Measurements from ENCODE around the gene MED13L.

MED13L gene

DNA sequence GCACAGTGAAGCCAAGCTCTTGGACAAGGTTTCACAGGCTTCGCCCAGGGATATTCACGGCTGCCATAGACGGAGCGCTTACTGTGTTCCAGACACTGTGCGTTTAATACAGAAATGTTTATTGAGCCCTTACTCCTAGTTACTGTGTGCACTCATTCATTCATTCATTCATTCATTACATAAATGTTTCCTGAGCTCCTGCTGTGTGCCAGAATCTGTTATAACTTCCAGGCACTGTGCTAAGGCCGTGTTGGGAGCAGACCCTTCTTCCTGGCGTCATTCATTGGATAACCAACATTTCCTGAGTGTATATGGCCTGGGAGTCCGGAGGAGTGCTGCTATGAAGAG is 760 bp upstream of the MED13L start:
- no peaks in the 10 kb centered on the region for H3K27me3 ChIP-seq (ENCODE audit: low read depth)
- no peaks in the 10 kb centered on the region for H3K36me3 ChIP-seq (replicated peaks)
- no peaks in the 10 kb centered on the region for H3K9me3 ChIP-seq
- peak overlapping the region; percentile 27 for H3K4me3 ChIP-seq
- in situ Hi-C loops (cut with MboI; ENCODE audit: low sequenced_read_pairs): no loop called here
- H3K4me1 ChIP-seq: peaks cover 36% of the 10 kb centered on the region
- DNase-seq (ENCODE audit: low spot score in 2 of 2): no peak

DNA sequence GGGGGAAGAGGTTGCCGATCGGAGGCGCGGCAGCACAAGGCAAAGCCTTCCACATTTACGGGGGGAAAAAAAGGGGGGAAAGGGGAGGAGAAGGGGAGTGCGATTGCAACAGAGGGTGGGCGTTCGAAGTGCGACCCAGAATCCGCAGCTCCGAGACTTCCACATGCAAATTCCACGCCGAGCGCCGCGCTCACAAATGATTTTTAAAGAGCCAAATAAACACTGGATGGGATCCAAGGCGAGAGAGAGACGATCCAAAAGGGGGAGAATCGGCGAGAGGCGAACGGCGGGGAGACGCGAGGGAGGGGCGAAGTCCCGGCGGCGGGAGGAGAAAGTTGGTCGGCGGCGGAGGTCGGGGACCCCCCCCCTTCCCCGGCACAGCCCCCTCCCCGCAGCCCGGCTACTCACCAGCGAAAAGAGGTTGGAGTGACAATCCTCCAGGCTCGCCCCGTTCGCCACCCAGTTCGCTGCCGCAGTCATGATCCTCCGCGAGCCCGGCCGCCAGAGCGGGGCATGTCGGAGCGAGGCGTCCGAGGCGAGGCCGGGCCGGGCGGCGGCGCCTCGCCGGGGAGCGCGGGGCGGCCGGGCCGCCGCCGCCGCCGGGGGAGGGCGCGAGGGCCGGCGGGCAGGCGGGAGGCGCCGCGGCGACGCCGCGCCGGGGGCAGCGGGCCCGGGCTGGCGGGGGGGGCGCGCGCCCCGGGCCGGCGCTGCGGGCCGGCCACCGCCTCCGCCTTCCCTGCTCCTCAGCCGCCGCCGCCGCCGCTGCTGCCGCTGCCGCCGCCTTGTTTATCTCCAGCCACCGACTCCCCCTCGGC is 634 bp downstream of the MED13L start:
- H3K27me3 ChIP-seq (ENCODE audit: low read depth): no peaks in the 10 kb centered on the region
- H3K9me3 ChIP-seq: no peaks in the 10 kb centered on the region
- in situ Hi-C loops (cut with MboI; ENCODE audit: low sequenced_read_pairs): no loop called here
- H3K36me3 ChIP-seq (replicated peaks): no peaks in the 10 kb centered on the region
- DNase-seq (ENCODE audit: low spot score in 2 of 2): peak; percentile 52 to 67
- peak overlapping the region; percentile 73 for H3K4me3 ChIP-seq
- H3K4me1 ChIP-seq: peaks cover 36% of the 10 kb centered on the region

DNA sequence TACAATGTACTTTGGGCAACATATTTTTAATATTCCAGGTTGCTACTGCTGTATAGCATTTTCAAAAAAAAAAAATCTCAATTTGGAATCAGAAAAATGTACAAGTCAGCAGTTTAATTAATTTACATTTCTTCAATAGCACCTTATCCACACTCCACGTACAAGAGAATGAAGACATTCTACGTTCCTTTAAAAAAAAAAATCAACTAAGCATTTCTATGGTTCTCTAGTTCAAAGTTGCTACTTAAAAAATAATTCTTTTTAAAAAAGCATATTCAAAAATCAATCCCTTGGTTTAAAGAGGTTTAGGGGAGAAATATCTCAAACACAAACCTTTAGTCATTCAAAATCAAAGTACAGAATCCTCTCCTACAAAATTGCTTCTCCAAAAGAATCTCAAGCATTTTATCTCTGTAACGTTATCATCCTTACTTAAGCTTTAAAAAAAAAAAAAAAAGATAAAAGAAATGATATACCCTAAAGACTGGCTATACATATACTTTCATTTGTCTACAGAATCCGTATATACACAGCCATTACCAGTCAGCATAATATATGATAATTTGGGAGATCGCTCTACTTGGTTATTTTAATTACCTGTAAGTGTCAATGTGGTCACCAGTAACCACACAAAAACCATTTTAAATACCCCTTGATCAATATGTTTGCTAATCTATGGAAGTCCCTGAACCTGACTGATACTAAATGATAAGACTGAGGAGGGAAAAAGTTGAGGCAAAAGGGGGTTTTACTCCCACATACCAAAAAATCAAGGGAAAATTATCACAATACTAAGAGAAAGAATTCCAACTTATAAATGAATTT is 2.7 kb downstream of the MED13L start:
- Histone ChIP-seq H3K27me3 (ENCODE audit: low read depth) (no peaks in the 10 kb centered on the region), H3K4me3 (peak overlapping the region; percentile 73), H3K4me1 (peaks cover 29% of the 10 kb centered on the region), H3K9me3 (no peaks in the 10 kb centered on the region), H3K36me3 (replicated peaks) (no peaks in the 10 kb centered on the region)
- in situ Hi-C loops (cut with MboI; ENCODE audit: low sequenced_read_pairs): no loop called here
- no peak for DNase-seq (ENCODE audit: low spot score in 2 of 2)

DNA sequence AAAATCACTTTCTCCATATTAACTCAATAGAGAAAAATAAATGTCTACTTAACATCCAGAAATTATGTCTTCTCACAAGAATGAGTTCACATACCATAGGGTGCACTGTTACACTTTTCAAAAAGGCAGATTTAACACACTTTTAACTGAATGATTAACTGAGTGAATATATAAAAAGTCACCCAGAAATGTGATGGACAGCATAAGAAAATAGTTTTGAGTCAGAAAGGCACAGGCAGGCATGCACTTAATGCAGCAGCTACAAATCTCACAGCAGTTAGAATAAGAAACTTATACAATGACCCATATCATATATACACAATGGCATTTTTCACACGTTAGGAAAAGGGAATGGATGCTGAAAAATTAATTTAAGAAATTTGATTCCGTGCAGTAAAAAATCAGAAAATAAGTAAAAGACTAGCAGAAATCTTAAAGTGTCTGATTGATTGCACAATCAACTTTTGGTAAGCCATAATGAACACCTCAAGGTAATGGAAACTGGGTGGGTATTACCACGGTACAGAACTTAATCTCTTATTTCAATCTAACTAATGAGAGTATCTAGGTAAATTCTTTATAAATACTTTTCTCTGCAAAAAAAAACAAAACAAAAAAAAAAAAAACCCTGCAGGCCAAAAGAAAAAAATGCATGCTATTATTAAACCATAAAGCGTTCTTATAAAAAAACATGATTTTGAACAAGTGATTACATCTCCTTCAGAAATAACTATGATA is 3.5 kb downstream of the MED13L start:
- Histone ChIP-seq H3K27me3 (ENCODE audit: low read depth) (no peaks in the 10 kb centered on the region), H3K9me3 (no peaks in the 10 kb centered on the region), H3K4me1 (peaks cover 27% of the 10 kb centered on the region), H3K4me3 (peak overlapping the region; percentile 73), H3K36me3 (replicated peaks) (no peaks in the 10 kb centered on the region)
- no peak for DNase-seq (ENCODE audit: low spot score in 2 of 2)
- in situ Hi-C loops (cut with MboI; ENCODE audit: low sequenced_read_pairs): no loop called here

DNA sequence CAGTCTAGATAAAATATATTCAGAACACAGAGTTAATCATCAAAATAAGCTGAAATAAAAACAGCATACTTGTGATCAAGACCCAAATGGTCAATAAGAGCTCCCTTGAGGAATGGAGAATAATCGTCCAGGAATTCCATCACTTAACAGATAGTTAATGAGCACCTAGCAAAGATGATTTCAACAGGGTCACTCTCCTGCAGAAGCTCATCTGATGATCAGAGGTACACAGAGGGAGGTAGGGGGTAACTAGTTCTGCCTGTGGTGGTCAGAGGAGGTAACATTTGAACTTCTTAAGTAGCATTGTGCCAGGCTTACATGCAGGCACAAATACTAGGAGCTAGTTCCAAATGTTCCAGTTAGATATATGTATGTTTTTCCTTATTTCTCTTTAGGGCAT is 9.5 kb downstream of the MED13L start:
- no peak for DNase-seq (ENCODE audit: low spot score in 2 of 2)
- in situ Hi-C loops (cut with MboI; ENCODE audit: low sequenced_read_pairs): no loop called here
- Histone ChIP-seq H3K27me3 (ENCODE audit: low read depth) (no peaks in the 10 kb centered on the region), H3K4me3 (no peak overlapping the region), H3K36me3 (replicated peaks) (no peaks in the 10 kb centered on the region), H3K4me1 (peaks cover 51% of the 10 kb centered on the region), H3K9me3 (no peaks in the 10 kb centered on the region)

DNA sequence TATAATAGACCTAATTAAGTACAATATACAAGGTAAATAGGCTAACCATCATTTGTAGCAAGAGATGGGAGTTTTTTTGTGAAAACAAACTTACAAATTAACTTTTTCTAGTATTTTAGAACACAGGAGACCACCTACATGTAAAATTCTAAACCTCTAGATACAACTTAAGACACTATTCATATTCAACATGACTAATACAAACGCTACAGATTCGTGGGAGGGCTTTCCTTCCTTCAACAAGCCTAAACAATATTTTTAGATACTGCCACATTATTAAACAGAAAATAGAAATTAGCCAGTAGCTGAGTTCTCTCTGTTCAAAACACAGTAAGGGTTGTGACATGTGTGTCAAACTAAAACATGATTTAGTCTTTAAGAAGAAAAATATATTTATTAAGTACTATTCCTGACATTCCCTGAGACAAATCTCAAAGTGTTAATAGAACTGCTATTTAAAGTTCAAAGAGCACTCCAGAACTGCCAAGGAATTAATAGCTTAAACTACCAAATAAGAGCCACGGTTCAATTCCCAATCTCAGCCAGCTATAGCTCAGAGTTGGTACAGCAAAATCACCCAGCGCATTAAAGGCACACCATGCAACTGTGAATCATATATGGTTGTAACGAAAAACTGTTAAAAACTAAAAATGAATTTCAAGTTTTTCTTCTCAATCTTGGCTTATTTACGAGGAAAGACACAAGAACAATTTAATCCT is 10.7 kb downstream of the MED13L start:
- in situ Hi-C loops (cut with MboI; ENCODE audit: low sequenced_read_pairs): no loop called here
- Histone ChIP-seq H3K9me3 (no peaks in the 10 kb centered on the region), H3K27me3 (ENCODE audit: low read depth) (no peaks in the 10 kb centered on the region), H3K4me1 (peaks cover 54% of the 10 kb centered on the region), H3K4me3 (no peak overlapping the region), H3K36me3 (replicated peaks) (no peaks in the 10 kb centered on the region)
- no peak for DNase-seq (ENCODE audit: low spot score in 2 of 2)

DNA sequence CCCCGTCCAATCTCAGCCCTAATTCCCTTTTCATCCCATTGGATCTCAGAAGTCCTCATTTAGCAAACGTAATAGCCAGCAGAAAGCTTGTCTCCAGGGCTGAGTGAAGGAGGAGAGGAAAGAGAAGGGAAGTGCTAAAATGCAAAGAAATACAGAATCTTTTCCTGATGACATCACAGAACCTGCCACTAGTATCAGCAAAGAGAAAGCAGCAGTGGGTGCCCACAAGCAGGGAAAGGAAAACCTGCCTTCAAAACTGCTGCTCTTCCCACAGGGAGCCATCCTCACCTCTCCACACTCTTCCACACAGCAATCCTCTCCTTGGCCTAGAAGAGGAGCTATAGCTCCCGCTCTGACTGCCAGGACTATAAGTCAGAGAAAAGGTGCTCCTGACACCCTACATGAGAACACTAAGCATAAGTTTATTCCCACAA is 11.3 kb downstream of the MED13L start:
- Histone ChIP-seq H3K27me3 (ENCODE audit: low read depth) (no peaks in the 10 kb centered on the region), H3K36me3 (replicated peaks) (no peaks in the 10 kb centered on the region), H3K9me3 (no peaks in the 10 kb centered on the region), H3K4me3 (no peak overlapping the region), H3K4me1 (peaks cover 54% of the 10 kb centered on the region)
- DNase-seq (ENCODE audit: low spot score in 2 of 2): peak in 1 of 2 experiments; percentile 34
- in situ Hi-C loops (cut with MboI; ENCODE audit: low sequenced_read_pairs): no loop called here

DNA sequence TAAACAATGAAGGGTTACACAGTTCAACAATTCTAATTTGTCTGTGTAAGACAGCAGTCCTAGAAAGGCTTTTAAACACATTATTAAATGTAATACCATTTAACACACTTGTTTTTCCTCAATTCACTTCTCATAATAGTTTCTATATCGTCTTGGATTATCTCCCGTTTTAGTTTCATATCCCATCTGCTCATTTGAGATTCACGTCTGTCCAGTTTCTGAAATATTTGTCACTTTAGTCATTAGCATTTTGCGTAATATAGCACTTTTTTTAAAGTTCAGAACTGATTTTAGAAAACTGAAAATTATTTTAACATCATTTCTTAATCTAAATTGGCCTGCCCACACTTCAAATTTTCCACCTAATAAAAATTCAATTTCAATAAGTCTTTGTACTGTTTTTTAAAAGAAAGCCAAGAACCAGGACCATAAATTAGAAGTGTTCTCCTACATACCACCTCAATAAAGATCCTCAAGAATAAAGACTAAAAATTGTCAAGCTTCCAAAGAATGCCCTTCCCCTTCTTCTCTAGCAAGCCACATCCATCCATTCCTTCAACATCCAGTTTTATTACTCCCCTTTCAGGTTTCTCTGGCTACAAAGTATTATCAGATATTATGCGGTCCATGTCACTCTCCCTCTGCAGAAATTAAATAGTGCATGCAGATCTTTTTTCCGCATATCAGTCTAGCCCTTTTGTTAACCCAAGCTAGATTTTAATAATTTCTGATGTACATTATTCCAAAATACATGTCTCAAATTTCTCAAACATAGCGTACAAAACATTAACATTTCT is 11.9 kb downstream of the MED13L start:
- in situ Hi-C loops (cut with MboI; ENCODE audit: low sequenced_read_pairs): no loop called here
- Histone ChIP-seq H3K9me3 (no peaks in the 10 kb centered on the region), H3K4me1 (peaks cover 54% of the 10 kb centered on the region), H3K4me3 (no peak overlapping the region), H3K27me3 (ENCODE audit: low read depth) (no peaks in the 10 kb centered on the region), H3K36me3 (replicated peaks) (no peaks in the 10 kb centered on the region)
- no peak for DNase-seq (ENCODE audit: low spot score in 2 of 2)

DNA sequence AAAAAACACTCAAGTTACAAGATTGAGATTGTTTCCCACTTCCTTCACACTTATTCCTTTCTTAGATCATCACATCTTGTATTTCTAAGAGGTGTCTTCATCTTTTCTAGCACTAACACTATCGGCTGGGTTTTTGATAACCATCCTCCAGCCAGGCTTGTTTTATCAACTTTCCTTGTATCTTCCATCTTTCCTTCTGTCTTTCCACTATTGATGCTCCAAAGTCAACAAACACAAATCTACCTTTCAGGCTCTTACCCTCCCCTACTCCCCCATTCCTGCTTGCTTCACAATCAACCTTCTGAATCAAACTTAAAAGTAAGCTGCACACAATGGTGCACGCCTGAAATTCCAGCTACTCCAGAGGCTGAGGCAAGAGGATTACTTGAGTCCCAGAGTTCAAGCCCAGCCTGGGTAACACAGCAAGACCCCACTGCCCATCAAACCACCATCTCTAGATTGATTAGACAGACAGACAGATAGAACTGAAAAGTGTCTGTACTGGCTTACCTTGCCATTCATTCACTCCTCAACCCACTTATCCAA is 12.9 kb downstream of the MED13L start:
- Histone ChIP-seq H3K4me1 (peaks cover 52% of the 10 kb centered on the region), H3K9me3 (no peaks in the 10 kb centered on the region), H3K27me3 (ENCODE audit: low read depth) (no peaks in the 10 kb centered on the region), H3K4me3 (no peak overlapping the region), H3K36me3 (replicated peaks) (no peaks in the 10 kb centered on the region)
- DNase-seq (ENCODE audit: low spot score in 2 of 2): no peak
- in situ Hi-C loops (cut with MboI; ENCODE audit: low sequenced_read_pairs): no loop called here

DNA sequence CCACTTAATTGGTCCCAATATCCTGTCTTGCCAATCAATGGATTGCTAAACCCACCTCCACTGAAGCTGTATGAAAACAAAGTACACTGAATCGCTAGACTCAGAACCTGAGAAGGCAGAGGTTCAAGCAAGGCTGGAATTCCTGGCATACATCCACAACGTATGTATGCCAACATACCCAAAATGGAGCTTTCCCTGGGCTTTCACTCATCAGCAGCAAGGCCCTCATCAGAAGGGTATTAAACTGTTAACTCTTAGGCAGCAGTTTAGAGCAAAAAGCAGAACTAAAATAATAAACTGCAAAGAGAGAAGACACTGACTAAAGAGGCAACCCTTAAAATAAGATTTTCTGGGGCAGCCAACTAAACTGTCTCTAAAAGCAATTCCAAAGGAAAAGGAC is 13.6 kb downstream of the MED13L start:
- H3K9me3 ChIP-seq: no peaks in the 10 kb centered on the region
- no peaks in the 10 kb centered on the region for H3K27me3 ChIP-seq (ENCODE audit: low read depth)
- peaks cover 52% of the 10 kb centered on the region for H3K4me1 ChIP-seq
- in situ Hi-C loops (cut with MboI; ENCODE audit: low sequenced_read_pairs): no loop called here
- no peaks in the 10 kb centered on the region for H3K36me3 ChIP-seq (replicated peaks)
- DNase-seq (ENCODE audit: low spot score in 2 of 2): no peak
- H3K4me3 ChIP-seq: no peak overlapping the region

DNA sequence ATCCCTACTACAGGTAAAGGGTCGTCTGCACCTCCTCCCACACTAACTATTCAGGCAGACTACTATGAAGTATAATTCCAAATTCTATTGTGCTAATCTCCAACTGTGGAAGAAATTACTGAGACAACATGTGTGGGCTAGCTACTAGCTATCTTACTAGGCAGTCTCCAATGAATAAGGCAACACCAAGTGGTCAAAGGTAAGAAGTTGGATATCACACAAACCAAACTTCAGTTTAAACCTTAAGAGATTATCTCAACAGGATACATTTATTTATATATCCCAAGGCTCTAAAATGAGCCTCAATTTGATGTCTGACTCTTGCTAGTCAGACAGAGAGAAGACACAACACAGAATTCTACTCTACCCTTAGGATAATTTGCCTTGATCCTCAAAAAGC is 14.1 kb downstream of the MED13L start:
- in situ Hi-C loops (cut with MboI; ENCODE audit: low sequenced_read_pairs): no loop called here
- Histone ChIP-seq H3K27me3 (ENCODE audit: low read depth) (no peaks in the 10 kb centered on the region), H3K9me3 (no peaks in the 10 kb centered on the region), H3K36me3 (replicated peaks) (no peaks in the 10 kb centered on the region), H3K4me1 (peaks cover 52% of the 10 kb centered on the region), H3K4me3 (no peak overlapping the region)
- DNase-seq (ENCODE audit: low spot score in 2 of 2): no peak

DNA sequence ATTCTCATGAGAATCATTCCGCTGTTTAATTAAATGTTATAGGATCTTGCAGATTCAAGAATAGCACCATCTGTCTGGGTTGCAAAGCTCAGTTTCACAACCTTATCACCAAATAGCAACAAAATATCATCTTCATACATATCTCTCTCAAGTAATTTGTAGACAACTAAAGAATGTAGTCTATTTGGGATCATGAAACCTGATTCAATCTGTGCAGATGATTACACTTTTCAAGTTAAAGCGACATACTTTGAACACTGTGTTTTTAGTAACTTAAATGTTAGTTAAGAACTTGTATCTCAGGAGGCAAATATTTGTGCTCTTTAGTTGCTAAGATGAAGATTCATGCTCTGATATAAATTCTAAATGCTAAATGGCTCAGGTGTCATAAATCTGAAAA is 14.8 kb downstream of the MED13L start:
- Histone ChIP-seq H3K9me3 (no peaks in the 10 kb centered on the region), H3K36me3 (replicated peaks) (no peaks in the 10 kb centered on the region), H3K27me3 (ENCODE audit: low read depth) (no peaks in the 10 kb centered on the region), H3K4me1 (peaks cover 48% of the 10 kb centered on the region), H3K4me3 (no peak overlapping the region)
- in situ Hi-C loops (cut with MboI; ENCODE audit: low sequenced_read_pairs): no loop called here
- no peak for DNase-seq (ENCODE audit: low spot score in 2 of 2)
